Measurements from ENCODE around the gene ALG12. TPM values are rescaled to one million over a fixed set of nuclear protein-coding genes. Genes with fewer than 3 reads are reported as not detected.

The ALG12 gene
- total and polyA plus RNA-seq, 2 experiments from 2014 or later: 18.7 to 23.3 TPM

- TF ChIP-seq, protein P1, sequence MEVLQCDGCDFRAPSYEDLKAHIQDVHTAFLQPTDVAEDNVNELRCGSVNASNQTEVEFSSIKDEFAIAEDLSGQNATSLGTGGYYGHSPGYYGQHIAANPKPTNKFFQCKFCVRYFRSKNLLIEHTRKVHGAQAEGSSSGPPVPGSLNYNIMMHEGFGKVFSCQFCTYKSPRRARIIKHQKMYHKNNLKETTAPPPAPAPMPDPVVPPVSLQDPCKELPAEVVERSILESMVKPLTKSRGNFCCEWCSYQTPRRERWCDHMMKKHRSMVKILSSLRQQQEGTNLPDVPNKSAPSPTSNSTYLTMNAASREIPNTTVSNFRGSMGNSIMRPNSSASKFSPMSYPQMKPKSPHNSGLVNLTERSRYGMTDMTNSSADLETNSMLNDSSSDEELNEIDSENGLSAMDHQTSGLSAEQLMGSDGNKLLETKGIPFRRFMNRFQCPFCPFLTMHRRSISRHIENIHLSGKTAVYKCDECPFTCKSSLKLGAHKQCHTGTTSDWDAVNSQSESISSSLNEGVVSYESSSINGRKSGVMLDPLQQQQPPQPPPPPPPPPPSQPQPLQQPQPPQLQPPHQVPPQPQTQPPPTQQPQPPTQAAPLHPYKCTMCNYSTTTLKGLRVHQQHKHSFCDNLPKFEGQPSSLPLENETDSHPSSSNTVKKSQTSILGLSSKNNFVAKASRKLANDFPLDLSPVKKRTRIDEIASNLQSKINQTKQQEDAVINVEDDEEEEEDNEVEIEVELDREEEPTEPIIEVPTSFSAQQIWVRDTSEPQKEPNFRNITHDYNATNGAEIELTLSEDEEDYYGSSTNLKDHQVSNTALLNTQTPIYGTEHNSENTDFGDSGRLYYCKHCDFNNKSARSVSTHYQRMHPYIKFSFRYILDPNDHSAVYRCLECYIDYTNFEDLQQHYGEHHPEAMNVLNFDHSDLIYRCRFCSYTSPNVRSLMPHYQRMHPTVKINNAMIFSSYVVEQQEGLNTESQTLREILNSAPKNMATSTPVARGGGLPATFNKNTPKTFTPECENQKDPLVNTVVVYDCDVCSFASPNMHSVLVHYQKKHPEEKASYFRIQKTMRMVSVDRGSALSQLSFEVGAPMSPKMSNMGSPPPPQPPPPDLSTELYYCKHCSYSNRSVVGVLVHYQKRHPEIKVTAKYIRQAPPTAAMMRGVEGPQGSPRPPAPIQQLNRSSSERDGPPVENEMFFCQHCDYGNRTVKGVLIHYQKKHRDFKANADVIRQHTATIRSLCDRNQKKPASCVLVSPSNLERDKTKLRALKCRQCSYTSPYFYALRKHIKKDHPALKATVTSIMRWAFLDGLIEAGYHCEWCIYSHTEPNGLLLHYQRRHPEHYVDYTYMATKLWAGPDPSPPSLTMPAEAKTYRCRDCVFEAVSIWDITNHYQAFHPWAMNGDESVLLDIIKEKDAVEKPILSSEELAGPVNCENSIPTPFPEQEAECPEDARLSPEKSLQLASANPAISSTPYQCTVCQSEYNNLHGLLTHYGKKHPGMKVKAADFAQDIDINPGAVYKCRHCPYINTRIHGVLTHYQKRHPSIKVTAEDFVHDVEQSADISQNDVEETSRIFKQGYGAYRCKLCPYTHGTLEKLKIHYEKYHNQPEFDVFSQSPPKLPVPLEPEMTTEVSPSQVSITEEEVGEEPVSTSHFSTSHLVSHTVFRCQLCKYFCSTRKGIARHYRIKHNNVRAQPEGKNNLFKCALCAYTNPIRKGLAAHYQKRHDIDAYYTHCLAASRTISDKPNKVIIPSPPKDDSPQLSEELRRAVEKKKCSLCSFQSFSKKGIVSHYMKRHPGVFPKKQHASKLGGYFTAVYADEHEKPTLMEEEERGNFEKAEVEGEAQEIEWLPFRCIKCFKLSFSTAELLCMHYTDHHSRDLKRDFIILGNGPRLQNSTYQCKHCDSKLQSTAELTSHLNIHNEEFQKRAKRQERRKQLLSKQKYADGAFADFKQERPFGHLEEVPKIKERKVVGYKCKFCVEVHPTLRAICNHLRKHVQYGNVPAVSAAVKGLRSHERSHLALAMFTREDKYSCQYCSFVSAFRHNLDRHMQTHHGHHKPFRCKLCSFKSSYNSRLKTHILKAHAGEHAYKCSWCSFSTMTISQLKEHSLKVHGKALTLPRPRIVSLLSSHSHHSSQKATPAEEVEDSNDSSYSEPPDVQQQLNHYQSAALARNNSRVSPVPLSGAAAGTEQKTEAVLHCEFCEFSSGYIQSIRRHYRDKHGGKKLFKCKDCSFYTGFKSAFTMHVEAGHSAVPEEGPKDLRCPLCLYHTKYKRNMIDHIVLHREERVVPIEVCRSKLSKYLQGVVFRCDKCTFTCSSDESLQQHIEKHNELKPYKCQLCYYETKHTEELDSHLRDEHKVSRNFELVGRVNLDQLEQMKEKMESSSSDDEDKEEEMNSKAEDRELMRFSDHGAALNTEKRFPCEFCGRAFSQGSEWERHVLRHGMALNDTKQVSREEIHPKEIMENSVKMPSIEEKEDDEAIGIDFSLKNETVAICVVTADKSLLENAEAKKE (CRISPR knock-in tag; IDR thresholded peaks at IDR 0.05): no peak
- TF ChIP-seq JUNB (IDR thresholded peaks at IDR 0.05; ENCODE audit: unreplicated experiment): no peak
- TF ChIP-seq STAT1 (IDR thresholded peaks at IDR 0.05; ENCODE audit: unreplicated experiment): no peak
- TF ChIP-seq, protein P2, sequence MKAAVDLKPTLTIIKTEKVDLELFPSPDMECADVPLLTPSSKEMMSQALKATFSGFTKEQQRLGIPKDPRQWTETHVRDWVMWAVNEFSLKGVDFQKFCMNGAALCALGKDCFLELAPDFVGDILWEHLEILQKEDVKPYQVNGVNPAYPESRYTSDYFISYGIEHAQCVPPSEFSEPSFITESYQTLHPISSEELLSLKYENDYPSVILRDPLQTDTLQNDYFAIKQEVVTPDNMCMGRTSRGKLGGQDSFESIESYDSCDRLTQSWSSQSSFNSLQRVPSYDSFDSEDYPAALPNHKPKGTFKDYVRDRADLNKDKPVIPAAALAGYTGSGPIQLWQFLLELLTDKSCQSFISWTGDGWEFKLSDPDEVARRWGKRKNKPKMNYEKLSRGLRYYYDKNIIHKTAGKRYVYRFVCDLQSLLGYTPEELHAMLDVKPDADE (IDR thresholded peaks at IDR 0.05): no peak
Observed at GRCh38 chr22:49880281-49880680, 38.0 kb downstream of the ALG12 start (continued).

DNA sequence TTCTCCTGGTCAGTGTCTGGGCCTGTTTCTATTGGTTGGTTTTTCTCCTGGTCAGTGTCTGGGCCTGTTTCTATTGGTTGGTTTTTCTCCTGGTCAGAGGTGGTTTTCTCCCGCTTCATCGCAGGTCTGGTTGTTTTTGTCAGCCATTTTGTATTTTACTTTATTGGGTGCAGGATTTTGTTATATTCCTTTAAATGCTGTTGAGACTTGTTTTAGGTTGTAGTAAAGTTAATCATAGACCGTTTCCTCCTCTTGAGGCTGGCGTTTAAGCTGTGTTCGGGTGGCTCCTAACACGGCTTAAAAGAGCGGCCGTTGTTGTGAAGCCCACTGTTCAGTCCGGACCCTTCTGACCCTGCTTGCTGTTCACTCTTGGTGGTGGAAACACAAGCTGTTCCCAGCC, 38.4 kb downstream of the ALG12 start:
- H3K9me2 ChIP-seq (ENCODE audit: insufficient read depth): no peaks in the 10 kb centered on the region
- H4K20me1 ChIP-seq (replicated peaks; ENCODE audit: insufficient read depth): peaks cover 31% of the 10 kb centered on the region
- TF ChIP-seq ZNF331 (CRISPR knock-in tag; IDR thresholded peaks at IDR 0.05; ENCODE audit: low read depth) (no peak), JUNB (IDR thresholded peaks at IDR 0.05; ENCODE audit: unreplicated experiment) (no peak), EZH2phosphoT487 (IDR thresholded peaks at IDR 0.05; ENCODE audit: unreplicated experiment) (no peak), STAT1 (IDR thresholded peaks at IDR 0.05; ENCODE audit: unreplicated experiment) (no peak)
- Mint-ChIP-seq H3K27me3 (ENCODE audit: insufficient read depth, low read depth, poor library complexity) (peaks cover 6% of the 10 kb centered on the region), H3K36me3 (ENCODE audit: low read depth) (peaks cover 55% of the 10 kb centered on the region), H3K27ac (peak overlapping the region; percentile 37; the same call in 1 of the 2 replicates), H3K9me3 (peaks cover 18% of the 10 kb centered on the region), H3K4me1 (peaks cover 10% of the 10 kb centered on the region; the same call in 2 of the 3 replicates), H3K4me3 (no peak overlapping the region)
- no peak overlapping the region for H3K4me2 ChIP-seq
- DNase-seq (ENCODE audit: low spot score) (no peak), ATAC-seq (no peak)
- H3K27ac ChIP-seq (ENCODE audit: low read depth): 0 out of 2 replicates have a peak overlapping the region, but pooled peaks have one; percentile 74
- H3F3A ChIP-seq (replicated peaks; ENCODE audit: low read depth): no peaks in the 10 kb centered on the region
- no peaks in the 10 kb centered on the region for H3K27me3 ChIP-seq (ENCODE audit: insufficient read depth)
- H3K36me3 ChIP-seq (ENCODE audit: insufficient read depth): no peaks in the 10 kb centered on the region; the same call in 1 of the 2 replicates
- no peaks in the 10 kb centered on the region for H3K4me1 ChIP-seq (ENCODE audit: insufficient read depth)
- peaks cover 79% of the 10 kb centered on the region for H3K79me2 ChIP-seq (replicated peaks; ENCODE audit: insufficient read depth)
- H2AFZ ChIP-seq: no peak overlapping the region
- H3K4me3 ChIP-seq: no peak overlapping the region

All from GM23338 (cell line).